DND-41 (cell line): ENCODE results near the gene RIPOR2.

Experiments used
- ATAC-seq: fragments of 200-7000 bp; cut with Tn5 transposase; 3 replicates; pipeline ENCODE4 v1.9.1; 2021; ENCODE audit warnings: low read depth; ENCODE audit not compliant: insufficient read depth
- DNase-seq: peaks from one replicate; pipeline ENCODE4 v3.0.0-alpha.2; 2020
- H2AFZ ChIP-seq: 2 replicates; pipeline ENCODE4 v1.6.0; 2012; ENCODE audit warnings: low read depth, low read length
- H3K27ac ChIP-seq: 2 replicates; pipeline ENCODE4 v1.5.1; 2012; ENCODE audit warnings: low read length, inconsistent platforms
- H3K27me3 ChIP-seq: fragments of 200-600 bp; sonication (generic); 2 replicates; pipeline ENCODE4 v1.6.0; 2012; ENCODE audit warnings: low read length, mild to moderate bottlenecking, inconsistent platforms; ENCODE audit not compliant: insufficient read depth, poor library complexity
- H3K36me3 ChIP-seq: 2 replicates; pipeline ENCODE4 v1.5.1; 2012; ENCODE audit warnings: low read length, inconsistent platforms; ENCODE audit not compliant: insufficient read depth
- H3K4me1 ChIP-seq: 2 replicates; pipeline ENCODE4 v1.5.1; 2012; ENCODE audit warnings: mild to moderate bottlenecking, low read length; ENCODE audit not compliant: insufficient read depth
- H3K4me2 ChIP-seq: 2 replicates; pipeline ENCODE4 v1.6.0; 2012; ENCODE audit warnings: mild to moderate bottlenecking, moderate library complexity, low read length, inconsistent platforms; ENCODE audit not compliant: insufficient read depth
- H3K4me3 ChIP-seq, 2 experiments: fragments of 200-600 bp in 1 of 2; shearing (Covaris generic) in 1 of 2; 2 replicates each; pipeline ENCODE4 v1.5.1; 2012 to 2016; ENCODE audit warnings: inconsistent platforms in 2 of 2, low read length in 2 of 2, mild to moderate bottlenecking in 2 of 2, low read depth in 1 of 2, moderate library complexity in 1 of 2
- H3K79me2 ChIP-seq: 2 replicates; pipeline ENCODE4 v1.6.0; 2012; ENCODE audit warnings: low read length, inconsistent platforms; ENCODE audit not compliant: insufficient read depth
- H3K9ac ChIP-seq: 2 replicates; pipeline ENCODE4 v1.6.0; 2012; ENCODE audit warnings: low read depth, mild to moderate bottlenecking, inconsistent platforms, low read length, moderate library complexity
- H3K9me3 ChIP-seq: 2 replicates; pipeline ENCODE4 v1.5.1; 2012; ENCODE audit warnings: low read length, moderate library complexity, mild to moderate bottlenecking, inconsistent platforms; ENCODE audit not compliant: insufficient read depth, severe bottlenecking
- H4K20me1 ChIP-seq: 2 replicates; pipeline ENCODE4 v1.6.0; 2012; ENCODE audit warnings: low read length; ENCODE audit not compliant: insufficient read depth
- EZH2 ChIP-seq: IDR thresholded peaks from 3 replicates; pipeline ENCODE4 v1.6.1; 2012; ENCODE audit warnings: borderline replicate concordance, low read depth, mild to moderate bottlenecking, moderate library complexity, low read length, inconsistent platforms; ENCODE audit not compliant: severe bottlenecking
- TF ChIP-seq, protein P1 (sequence below): IDR thresholded peaks from 2 replicates; pipeline ENCODE4 v1.5.1; 2012; ENCODE audit warnings: borderline replicate concordance, low read length, moderate library complexity, mild to moderate bottlenecking; ENCODE audit not compliant: poor library complexity, severe bottlenecking; ENCODE audit errors: extremely low read depth

RIPOR2 gene

DNA sequence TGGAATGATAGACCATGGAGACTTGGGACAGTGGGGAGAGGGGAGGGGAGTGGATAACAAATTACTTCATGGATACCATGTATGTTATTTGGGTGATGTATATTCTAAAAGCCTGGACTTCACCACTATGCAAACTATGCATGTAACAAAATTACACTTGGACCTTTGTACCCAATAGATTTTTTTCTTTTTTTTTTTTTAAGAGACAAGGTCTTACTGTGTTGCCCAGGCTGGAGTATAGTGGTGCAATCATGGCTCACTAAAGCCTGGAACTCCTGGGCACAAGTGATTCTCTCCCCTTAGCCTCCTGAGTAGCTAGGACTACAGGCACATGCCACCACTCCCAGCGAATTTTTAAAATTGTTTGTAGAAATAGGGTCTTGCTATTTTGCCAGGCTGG lies 45.3 kb downstream of the RIPOR2 start:
- Histone ChIP-seq H4K20me1 (no peaks in the 10 kb centered on the region), H3K79me2 (no peaks in the 10 kb centered on the region)
- no peak for ATAC-seq

DNA sequence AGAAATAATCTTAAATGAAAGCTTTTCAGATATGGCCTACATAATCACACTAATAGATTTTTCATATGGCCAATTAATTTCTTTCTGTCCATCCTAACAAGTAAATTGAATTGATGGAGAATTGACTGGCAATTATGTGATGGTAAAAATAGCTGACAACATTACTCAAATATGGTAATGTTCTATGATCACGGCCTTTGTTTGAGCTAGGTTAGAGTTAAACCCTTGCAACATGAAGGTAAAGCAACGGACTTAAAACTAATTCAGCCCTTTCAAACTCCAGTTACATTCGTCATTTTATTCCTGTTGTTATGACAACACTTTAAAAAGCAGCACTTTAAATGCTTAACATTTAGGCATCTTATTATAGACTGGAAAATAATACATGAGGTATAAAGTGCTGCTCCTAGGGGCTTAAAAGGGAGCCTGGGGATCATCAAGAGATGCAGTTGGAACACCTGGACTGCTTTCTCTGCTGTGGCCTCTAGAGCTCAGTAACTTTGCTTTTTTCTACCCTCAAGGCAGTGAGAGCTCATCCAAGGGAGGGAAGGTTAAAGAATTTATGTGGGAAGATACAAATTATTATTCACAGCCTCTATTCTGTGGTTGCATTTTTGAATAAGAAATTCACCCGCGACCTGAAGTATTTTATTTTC lies 46.9 kb downstream of the RIPOR2 start:
- no peaks in the 10 kb centered on the region for H3K27me3 ChIP-seq
- no peak overlapping the region for H3K4me2 ChIP-seq
- no peak overlapping the region for H3K27ac ChIP-seq
- peaks cover 5% of the 10 kb centered on the region for H3K4me1 ChIP-seq
- H3K36me3 ChIP-seq, result no peaks in the 10 kb centered on the region
- H2AFZ ChIP-seq, result no peak overlapping the region
- DNase-seq (no peak), ATAC-seq (peak; percentile 64; the same call in 2 of the 3 replicates)
- H3K79me2 ChIP-seq, result no peaks in the 10 kb centered on the region
- no peak overlapping the region for H3K9ac ChIP-seq
- no peak for TF ChIP-seq EZH2
- TF ChIP-seq, protein P1, sequence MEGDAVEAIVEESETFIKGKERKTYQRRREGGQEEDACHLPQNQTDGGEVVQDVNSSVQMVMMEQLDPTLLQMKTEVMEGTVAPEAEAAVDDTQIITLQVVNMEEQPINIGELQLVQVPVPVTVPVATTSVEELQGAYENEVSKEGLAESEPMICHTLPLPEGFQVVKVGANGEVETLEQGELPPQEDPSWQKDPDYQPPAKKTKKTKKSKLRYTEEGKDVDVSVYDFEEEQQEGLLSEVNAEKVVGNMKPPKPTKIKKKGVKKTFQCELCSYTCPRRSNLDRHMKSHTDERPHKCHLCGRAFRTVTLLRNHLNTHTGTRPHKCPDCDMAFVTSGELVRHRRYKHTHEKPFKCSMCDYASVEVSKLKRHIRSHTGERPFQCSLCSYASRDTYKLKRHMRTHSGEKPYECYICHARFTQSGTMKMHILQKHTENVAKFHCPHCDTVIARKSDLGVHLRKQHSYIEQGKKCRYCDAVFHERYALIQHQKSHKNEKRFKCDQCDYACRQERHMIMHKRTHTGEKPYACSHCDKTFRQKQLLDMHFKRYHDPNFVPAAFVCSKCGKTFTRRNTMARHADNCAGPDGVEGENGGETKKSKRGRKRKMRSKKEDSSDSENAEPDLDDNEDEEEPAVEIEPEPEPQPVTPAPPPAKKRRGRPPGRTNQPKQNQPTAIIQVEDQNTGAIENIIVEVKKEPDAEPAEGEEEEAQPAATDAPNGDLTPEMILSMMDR, result no peak
- no peaks in the 10 kb centered on the region for H4K20me1 ChIP-seq
- no peak overlapping the region for H3K4me3 ChIP-seq
- no peaks in the 10 kb centered on the region for H3K9me3 ChIP-seq

More for the DNA sequence above, 45.3 kb downstream of the RIPOR2 start:
- H3K4me1 ChIP-seq, result no peaks in the 10 kb centered on the region
- TF ChIP-seq EZH2, result no peak
- TF ChIP-seq, protein P1, result no peak
- H3K4me3 ChIP-seq, result no peak overlapping the region
- H3K4me2 ChIP-seq, result no peak overlapping the region
- DNase-seq, result no peak
- no peaks in the 10 kb centered on the region for H3K36me3 ChIP-seq
- H2AFZ ChIP-seq, result no peak overlapping the region
- no peak overlapping the region for H3K9ac ChIP-seq
- no peaks in the 10 kb centered on the region for H3K9me3 ChIP-seq
- H3K27me3 ChIP-seq, result no peaks in the 10 kb centered on the region
- H3K27ac ChIP-seq, result no peak overlapping the region

DNA sequence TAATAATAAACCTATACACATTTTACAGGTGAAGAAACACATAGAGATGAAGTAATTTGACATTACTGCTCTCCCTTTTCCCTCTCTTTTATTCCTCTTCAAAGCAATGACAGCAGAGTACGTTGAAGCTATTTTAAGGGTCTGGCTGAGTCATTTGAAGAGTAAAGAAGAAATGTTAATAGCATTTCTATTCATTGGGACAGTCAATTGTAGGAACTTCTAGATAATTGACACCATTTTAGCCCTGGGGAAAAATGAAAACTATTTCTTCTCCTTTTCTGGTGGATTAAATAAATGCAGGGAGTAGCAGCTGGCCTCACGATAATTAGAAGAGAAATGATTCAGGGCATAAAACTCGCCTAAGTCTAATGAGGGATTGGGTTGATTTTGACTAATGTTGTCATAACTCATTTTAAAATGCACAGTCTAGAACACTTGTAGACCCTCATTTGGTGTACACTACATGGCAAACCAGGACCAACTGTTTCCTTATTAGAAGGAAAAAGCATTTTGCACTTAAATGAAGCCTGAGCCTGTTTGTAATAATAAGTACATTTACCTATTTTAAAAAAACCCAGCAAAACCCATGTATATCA lies 48.1 kb downstream of the RIPOR2 start:
- DNase-seq (no peak), ATAC-seq (no peak)
- H3K9me3 ChIP-seq, result no peaks in the 10 kb centered on the region
- H3K27ac ChIP-seq, result no peak overlapping the region
- no peak overlapping the region for H2AFZ ChIP-seq
- no peak for TF ChIP-seq EZH2
- TF ChIP-seq, protein P1, result no peak
- peaks cover 15% of the 10 kb centered on the region for H3K4me1 ChIP-seq
- H4K20me1 ChIP-seq, result no peaks in the 10 kb centered on the region
- H3K27me3 ChIP-seq, result no peaks in the 10 kb centered on the region
- no peak overlapping the region for H3K4me3 ChIP-seq
- no peak overlapping the region for H3K9ac ChIP-seq
- no peak overlapping the region for H3K4me2 ChIP-seq
- no peaks in the 10 kb centered on the region for H3K36me3 ChIP-seq
- H3K79me2 ChIP-seq, result no peaks in the 10 kb centered on the region
